ENCODE data around the gene TGFBR3.
A peak's percentile ranks its signal among the peaks of the same experiment; 100 is the strongest.

The TGFBR3 gene

GRCh38 chr1:91806769-91807700 is 78.9 kb downstream of the TGFBR3 start:
- in situ Hi-C loops (cut with HindIII; ENCODE audit: low pct_unique_long_range_greater_than_20kb, low sequenced_read_pairs), result no loop called here
- no peak for TF ChIP-seq JUND (IDR thresholded peaks at IDR 0.05; ENCODE audit: low read depth)
- peak in 1 of 2 experiments; percentile 65 for DNase-seq (ENCODE audit: low read depth in 1 of 2, low spot score in 1 of 2)

DNA sequence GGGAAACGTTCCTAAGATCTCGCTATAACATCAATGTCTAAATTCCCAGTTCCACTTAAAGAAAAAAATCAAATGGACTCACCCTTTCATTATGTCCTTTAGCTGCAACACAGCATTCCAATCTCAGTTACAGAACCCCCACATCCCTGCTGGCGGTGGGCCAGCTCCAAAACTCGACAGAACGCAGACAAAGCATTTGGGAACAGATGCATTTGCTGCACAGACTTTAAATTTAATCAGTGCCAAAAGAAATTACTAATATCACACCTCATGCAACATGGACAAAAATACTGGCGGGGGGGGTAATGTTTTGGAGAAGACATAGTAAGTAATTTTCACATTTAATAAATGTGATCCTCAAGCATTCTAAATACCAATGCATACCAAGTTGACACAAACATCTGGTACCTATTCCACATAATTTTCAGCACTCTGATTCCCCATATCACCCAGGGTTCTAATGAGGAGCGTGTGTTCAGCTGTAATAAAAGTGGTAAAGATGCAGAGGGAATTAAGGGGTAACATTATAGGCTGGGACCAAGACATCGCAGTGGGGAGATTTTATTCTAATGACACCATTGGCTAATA is 79.7 kb downstream of the TGFBR3 start:
- no peak for TF ChIP-seq JUND (IDR thresholded peaks at IDR 0.05; ENCODE audit: low read depth)
- in situ Hi-C loops (cut with HindIII; ENCODE audit: low pct_unique_long_range_greater_than_20kb, low sequenced_read_pairs), result no loop called here
- no peak for DNase-seq (ENCODE audit: low read depth in 1 of 2, low spot score in 1 of 2)

DNA sequence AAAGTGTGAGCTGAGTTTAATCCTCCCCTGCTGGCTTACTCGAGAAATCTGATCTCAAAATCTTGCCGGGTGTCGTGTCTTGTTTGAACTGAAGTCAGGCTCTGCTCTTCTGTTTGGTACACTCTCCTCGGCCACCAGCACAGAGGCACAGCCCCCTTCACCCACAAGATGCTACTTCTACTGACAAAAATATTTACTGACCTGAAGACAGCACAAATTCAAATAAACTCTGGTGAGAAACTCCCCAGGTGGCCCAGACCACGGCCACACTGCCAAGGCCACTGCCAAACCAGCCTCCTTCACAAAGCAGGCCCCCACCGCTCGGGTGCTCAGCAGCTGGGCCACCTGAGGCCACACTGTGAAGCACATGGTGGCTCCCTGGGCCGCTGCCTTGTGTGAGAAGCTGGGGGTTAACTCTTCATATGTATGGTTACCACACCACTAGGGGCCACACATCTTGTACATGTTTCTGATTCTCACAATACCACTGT is 80.6 kb downstream of the TGFBR3 start:
- in situ Hi-C loops (cut with HindIII; ENCODE audit: low pct_unique_long_range_greater_than_20kb, low sequenced_read_pairs), result no loop called here
- no peak for TF ChIP-seq JUND (IDR thresholded peaks at IDR 0.05; ENCODE audit: low read depth)

GRCh38 chr1:91804546-91805023 is 81.4 kb downstream of the TGFBR3 start:
- DNase-seq (ENCODE audit: low read depth in 1 of 2, low spot score in 1 of 2), result no peak
- no peak for TF ChIP-seq JUND (IDR thresholded peaks at IDR 0.05; ENCODE audit: low read depth)
- in situ Hi-C loops (cut with HindIII; ENCODE audit: low pct_unique_long_range_greater_than_20kb, low sequenced_read_pairs), result no loop called here

More for the DNA sequence above, 80.6 kb downstream of the TGFBR3 start:
- no peak for DNase-seq (ENCODE audit: low read depth in 1 of 2, low spot score in 1 of 2)

DNA sequence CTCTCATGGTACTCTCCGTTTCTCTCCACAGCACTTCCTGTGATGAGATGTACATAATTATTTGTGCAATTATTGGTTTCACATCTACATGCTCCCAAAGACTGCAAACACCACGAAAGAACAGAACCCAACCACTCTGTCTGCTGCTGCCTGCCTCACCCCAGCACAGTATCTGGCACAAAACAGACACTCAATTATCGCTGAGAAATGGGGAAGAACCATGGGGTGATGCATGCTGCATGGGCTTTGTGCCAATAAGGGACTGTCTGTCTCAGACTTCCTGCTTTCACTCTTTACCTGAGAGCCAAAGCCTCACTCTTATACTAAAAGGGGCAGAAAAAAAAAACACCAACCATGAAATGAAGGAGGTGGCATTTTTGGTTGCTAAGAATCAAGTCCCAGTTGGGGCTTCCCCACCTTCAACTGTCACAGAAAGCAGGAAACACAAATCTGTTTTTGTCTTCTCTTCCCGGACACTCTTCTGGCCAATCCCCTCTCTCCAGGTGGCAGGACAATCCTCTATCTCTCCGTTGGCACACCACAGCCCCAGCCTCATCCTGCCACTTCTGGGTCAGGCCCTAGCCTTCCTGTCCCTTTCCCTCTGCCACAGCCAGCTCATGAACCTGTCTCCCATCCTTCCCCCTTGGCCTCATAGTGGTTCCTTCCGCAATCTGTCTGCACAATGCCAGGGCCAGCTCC is 82.0 kb downstream of the TGFBR3 start:
- in situ Hi-C loops (cut with HindIII; ENCODE audit: low pct_unique_long_range_greater_than_20kb, low sequenced_read_pairs), result no loop called here
- TF ChIP-seq JUND (IDR thresholded peaks at IDR 0.05; ENCODE audit: low read depth), result no peak
- no peak for DNase-seq (ENCODE audit: low read depth in 1 of 2, low spot score in 1 of 2)

- no peak for TF ChIP-seq JUND (IDR thresholded peaks at IDR 0.05; ENCODE audit: low read depth)
- no peak for DNase-seq (ENCODE audit: low read depth in 1 of 2, low spot score in 1 of 2)
- in situ Hi-C loops (cut with HindIII; ENCODE audit: low pct_unique_long_range_greater_than_20kb, low sequenced_read_pairs), result no loop called here
Observed at GRCh38 chr1:91803123-91803522, 82.8 kb downstream of the TGFBR3 start.

- no peak for TF ChIP-seq JUND (IDR thresholded peaks at IDR 0.05; ENCODE audit: low read depth)
- no peak for DNase-seq (ENCODE audit: low read depth in 1 of 2, low spot score in 1 of 2)
- in situ Hi-C loops (cut with HindIII; ENCODE audit: low pct_unique_long_range_greater_than_20kb, low sequenced_read_pairs), result no loop called here
Observed at GRCh38 chr1:91801496-91802115, 84.3 kb downstream of the TGFBR3 start.

GRCh38 chr1:91799863-91800262 is 86.1 kb downstream of the TGFBR3 start:
- no peak for TF ChIP-seq JUND (IDR thresholded peaks at IDR 0.05; ENCODE audit: low read depth)
- no peak for DNase-seq (ENCODE audit: low read depth in 1 of 2, low spot score in 1 of 2)
- in situ Hi-C loops (cut with HindIII; ENCODE audit: low pct_unique_long_range_greater_than_20kb, low sequenced_read_pairs), result no loop called here

- in situ Hi-C loops (cut with HindIII; ENCODE audit: low pct_unique_long_range_greater_than_20kb, low sequenced_read_pairs), result no loop called here
- no peak for DNase-seq (ENCODE audit: low read depth in 1 of 2, low spot score in 1 of 2)
- no peak for TF ChIP-seq JUND (IDR thresholded peaks at IDR 0.05; ENCODE audit: low read depth)
Observed at GRCh38 chr1:91799159-91799558, 86.8 kb downstream of the TGFBR3 start.

DNA sequence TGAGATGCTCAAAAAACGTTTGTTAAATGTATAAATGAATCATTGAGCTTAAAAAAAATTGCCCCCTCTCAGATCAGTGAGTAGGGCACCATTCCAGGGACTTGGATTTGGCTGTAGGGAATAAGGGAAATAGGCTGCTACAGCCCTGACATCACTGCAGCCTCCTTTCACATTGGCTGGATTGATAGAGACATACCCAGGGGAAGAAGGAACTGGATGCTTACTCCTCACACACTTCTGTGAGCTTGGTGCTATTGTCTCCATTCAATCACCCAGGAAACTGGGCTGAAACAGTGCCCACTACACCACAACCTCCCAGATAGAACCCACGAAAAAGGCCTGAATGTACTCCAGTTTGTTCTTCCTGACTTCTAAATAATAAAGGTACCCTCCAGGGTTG is 87.2 kb downstream of the TGFBR3 start:
- no peak for TF ChIP-seq JUND (IDR thresholded peaks at IDR 0.05; ENCODE audit: low read depth)

DNA sequence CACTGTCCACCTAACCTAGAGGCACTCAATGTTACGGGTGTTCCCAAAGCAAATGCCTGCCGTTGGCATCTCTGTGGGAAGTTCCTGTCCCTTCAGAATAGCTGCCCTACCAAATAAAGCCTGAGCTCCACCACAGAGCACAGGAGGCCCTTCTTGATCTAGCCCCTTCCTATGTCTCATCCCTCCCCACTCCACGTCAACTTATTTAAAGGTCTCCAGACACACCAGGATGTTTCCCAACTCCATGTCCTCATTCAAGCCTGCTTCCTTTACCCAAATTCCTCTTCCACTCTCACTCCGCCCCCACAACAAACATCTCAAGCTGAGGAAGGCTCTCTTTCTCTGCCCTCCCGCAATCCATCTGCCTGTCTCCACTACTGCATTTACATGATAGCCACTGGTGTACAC is 87.7 kb downstream of the TGFBR3 start:
- DNase-seq (ENCODE audit: low read depth in 1 of 2, low spot score in 1 of 2), result no peak
- in situ Hi-C loops (cut with HindIII; ENCODE audit: low pct_unique_long_range_greater_than_20kb, low sequenced_read_pairs), result no loop called here
- no peak for TF ChIP-seq JUND (IDR thresholded peaks at IDR 0.05; ENCODE audit: low read depth)

More for the DNA sequence above, 87.2 kb downstream of the TGFBR3 start:
- DNase-seq (ENCODE audit: low read depth in 1 of 2, low spot score in 1 of 2), result no peak
- in situ Hi-C loops (cut with HindIII; ENCODE audit: low pct_unique_long_range_greater_than_20kb, low sequenced_read_pairs), result no loop called here

DNA sequence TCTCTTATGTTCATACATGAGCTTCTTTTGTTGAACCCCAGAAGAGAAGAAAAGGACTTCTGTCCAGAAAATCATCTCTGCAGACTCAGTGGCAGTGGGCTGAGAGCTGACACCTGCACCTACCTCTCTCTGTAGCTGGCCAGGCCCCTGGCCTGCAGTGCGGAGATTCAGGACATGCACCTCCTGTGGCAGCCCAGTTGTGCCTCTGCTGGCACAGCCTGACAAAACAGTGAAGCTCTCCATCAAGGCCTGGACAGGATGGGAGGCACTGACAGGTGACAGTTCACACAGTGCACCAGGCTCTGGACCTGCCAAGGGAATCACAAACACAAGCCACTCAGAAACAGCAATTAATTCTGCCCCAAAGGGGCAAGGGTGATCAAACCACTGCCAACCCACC is 88.8 kb downstream of the TGFBR3 start:
- no peak for DNase-seq (ENCODE audit: low read depth in 1 of 2, low spot score in 1 of 2)
- in situ Hi-C loops (cut with HindIII; ENCODE audit: low pct_unique_long_range_greater_than_20kb, low sequenced_read_pairs), result no loop called here
- TF ChIP-seq JUND (IDR thresholded peaks at IDR 0.05; ENCODE audit: low read depth), result no peak

Measured in T47D (cell line).